GM12878 (cell line): ENCODE results near the gene CBLB. TPM values are rescaled to one million over a fixed set of nuclear protein-coding genes. Genes with fewer than 3 reads are reported as not detected.

Experiments used
- ASH2L ChIP-seq: fragments of 300-600, 200-600 bp; sonication (generic); IDR thresholded peaks from 2 replicates; pipeline ENCODE4 v1.6.1; 2017; ENCODE audit warnings: low read depth, mild to moderate bottlenecking, borderline replicate concordance
- BACH1 ChIP-seq: fragments of 450-650 bp; IDR thresholded peaks from 2 replicates; pipeline ENCODE4 v1.6.1; 2017; ENCODE audit warnings: mild to moderate bottlenecking, borderline replicate concordance
- BCLAF1 ChIP-seq: fragments of 450-650 bp; IDR thresholded peaks from 2 replicates; pipeline ENCODE4 v1.6.1; 2017; ENCODE audit warnings: antibody characterized with exemption, mild to moderate bottlenecking, moderate library complexity
- CEBPZ ChIP-seq: fragments of 150-350 bp; IDR thresholded peaks from 2 replicates; pipeline ENCODE4 v1.6.1; 2016; ENCODE audit warnings: low read depth, low read length
- DPF2 ChIP-seq: fragments of 450-650 bp; IDR thresholded peaks from 2 replicates; pipeline ENCODE4 v1.6.1; 2017; ENCODE audit warnings: mild to moderate bottlenecking
- ELK1 ChIP-seq: IDR thresholded peaks from 2 replicates; pipeline ENCODE4 v1.6.1; 2012; ENCODE audit warnings: low read depth, low read length, improper control_type of control experiment
- EP300 ChIP-seq, 2 experiments: fragments of 150-350 bp in 1 of 2; IDR thresholded peaks; 2 replicates each; pipeline ENCODE4 v1.6.1; 2011 to 2012; ENCODE audit warnings: low read depth in 2 of 2, low read length in 2 of 2, borderline replicate concordance in 1 of 2, improper control_type of control experiment in 1 of 2, inconsistent platforms in 1 of 2; ENCODE audit not compliant: control insufficient read depth in 1 of 2
- GABPA ChIP-seq: IDR thresholded peaks from 2 replicates; pipeline ENCODE4 v1.6.1; 2014; ENCODE audit warnings: antibody characterized with exemption, low read depth, mild to moderate bottlenecking, inconsistent platforms
- PAX5 ChIP-seq: IDR thresholded peaks from 2 replicates; pipeline ENCODE4 v1.6.1; 2011; ENCODE audit warnings: low read depth, low read length, borderline replicate concordance
- PML ChIP-seq: IDR thresholded peaks from 2 replicates; pipeline ENCODE4 v1.6.1; 2012; ENCODE audit warnings: low read length, inconsistent platforms
- POLR2A ChIP-seq: IDR thresholded peaks from 2 replicates; pipeline ENCODE4 v1.6.1; 2011; ENCODE audit warnings: low read depth, mild to moderate bottlenecking, low read length
- POLR2AphosphoS2 ChIP-seq: IDR thresholded peaks from 2 replicates; pipeline ENCODE4 v1.6.1; 2011; ENCODE audit warnings: low read depth, mild to moderate bottlenecking, low read length, improper control_type of control experiment, moderate library complexity
- RAD21 ChIP-seq: IDR thresholded peaks from 2 replicates; pipeline ENCODE4 v1.6.1; 2011; ENCODE audit warnings: mild to moderate bottlenecking, low read depth, low read length, moderate library complexity; ENCODE audit not compliant: insufficient read depth
- SRF ChIP-seq, 2 experiments: IDR thresholded peaks; 2 replicates each; pipeline ENCODE4 v1.6.1; 2011; ENCODE audit warnings: low read depth in 2 of 2, low read length in 2 of 2, mild to moderate bottlenecking in 1 of 2, moderate library complexity in 1 of 2
- YBX1 ChIP-seq: fragments of 450-650 bp; IDR thresholded peaks from 2 replicates; pipeline ENCODE4 v1.6.1; 2016; ENCODE audit warnings: antibody characterized with exemption
- ZBTB40 ChIP-seq: fragments of 450-650 bp; IDR thresholded peaks from 2 replicates; pipeline ENCODE4 v1.6.1; 2016; ENCODE audit warnings: mild to moderate bottlenecking, moderate library complexity, borderline replicate concordance
- ZNF217 ChIP-seq: fragments of 450-650 bp; IDR thresholded peaks from 2 replicates; pipeline ENCODE4 v1.6.1; 2017; ENCODE audit warnings: antibody characterized with exemption, mild to moderate bottlenecking
- ZNF24 ChIP-seq: fragments of 450-650 bp; IDR thresholded peaks from 2 replicates; pipeline ENCODE4 v1.6.1; 2017; ENCODE audit warnings: antibody characterized with exemption, mild to moderate bottlenecking
- polyA plus RNA-seq, 11 experiments: library from polyadenylated mRNA; depleted of rRNA in 4 of 11; unstranded in 6 of 11; stranded (reverse) in 5 of 11; fragments of >200 nt; fragmentation: Nextera tagmentation in 4 of 11; fragmentation: Illumina TruSeq in 1 of 11; extraction: Ambion mirVana in 4 of 11; extraction: Trizol in 1 of 11; gene quantifications; 1 replicate in 1 of 11; 2 replicates in 10 of 11; pipeline versions ENCODE4 v1.2.1 to v1.2.3, GENCODE V29; 2011 to 2016; ENCODE audit warnings: inconsistent platforms in 2 of 11, missing spikeins in 2 of 11, low read depth in 1 of 11
- total RNA-seq, 4 experiments: library from RNA; depleted of rRNA in 3 of 4; stranded (reverse); fragments of >200 nt in 3 of 4; fragmentation: Illumina TruSeq in 1 of 4; extraction: Trizol in 1 of 4; gene quantifications; 2 replicates each; pipeline versions ENCODE4 v1.2.1 to v1.2.3, GENCODE V29; 2013 to 2021

CBLB gene
- total and polyA plus RNA-seq, 10 of the 15 experiments (the other 5 are each of a cell fraction or from before 2014, with no cell fraction given), result 17.2 to 107 (median 41.9) TPM

- TF ChIP-seq BCLAF1, result no peak
- no peak for TF ChIP-seq ELK1
- TF ChIP-seq BACH1, result peak; percentile 88
- peak; percentile 82; the same call in 1 of the 2 replicates for TF ChIP-seq PML
- peak; percentile 41; the same call in 1 of the 2 replicates for TF ChIP-seq CEBPZ
- TF ChIP-seq ZNF217, result no peak
- no peak for TF ChIP-seq ZNF24
- TF ChIP-seq PAX5, result peak; percentile 4; the same call in 1 of the 2 replicates
- TF ChIP-seq ASH2L, result peak; percentile 69; the same call in 1 of the 2 replicates
- 0 out of 4 replicates have a peak, but pooled peaks of 1 of the 2 experiments have one; percentile 6 for TF ChIP-seq EP300 (IDR thresholded peaks at IDR 0.05; ENCODE audit: borderline replicate concordance in 1 of 2, control insufficient read depth in 1 of 2, low read depth in 2 of 2, low read length in 2 of 2)
- TF ChIP-seq ZBTB40, result peak; percentile 88
- TF ChIP-seq POLR2A, result peak; percentile 85
- no peak for TF ChIP-seq POLR2AphosphoS2
- TF ChIP-seq RAD21, result no peak
- peak; percentile 88 for TF ChIP-seq GABPA
- no peak for TF ChIP-seq YBX1
- TF ChIP-seq SRF (IDR thresholded peaks at IDR 0.05; ENCODE audit: low read depth in 2 of 2, low read length in 2 of 2), result peak in 1 of 2 experiments; percentile 63; a peak in 1 of 4 replicates
- TF ChIP-seq DPF2, result peak; percentile 93
Measured at GRCh38 chr3:105868742-105869530, at the start of gene CBLB (continued).
